A172 (cell line): ENCODE data around the gene TP53BP2. TPM values are rescaled to one million over a fixed set of nuclear protein-coding genes. Genes with fewer than 3 reads are reported as not detected.

ENCODE experiments used
- DNase-seq: peaks from one replicate; pipeline ENCODE4 v3.0.0-alpha.2; 2015; ENCODE audit warnings: low spot score
- total RNA-seq: library from RNA; depleted of rRNA; stranded (reverse); fragments of >200 nt; shearing (Covaris generic); gene quantifications from 2 replicates; pipeline ENCODE4 v1.2.3, GENCODE V29; 2014

TP53BP2 gene
- total RNA-seq, 1 experiment from 2014 or later: 50.6 TPM

GRCh38 chr1:223796210-223796609 is 49.5 kb downstream of the TP53BP2 start:
- no peak for DNase-seq

- DNase-seq: no peak
Measured at GRCh38 chr1:223794136-223794880, 51.4 kb downstream of the TP53BP2 start.

GRCh38 chr1:223793716-223794115 is 52.0 kb downstream of the TP53BP2 start:
- no peak for DNase-seq

GRCh38 chr1:223792046-223792445 is 53.7 kb downstream of the TP53BP2 start:
- DNase-seq: no peak

GRCh38 chr1:223788746-223789415 is 56.9 kb downstream of the TP53BP2 start:
- no peak for DNase-seq

GRCh38 chr1:223785808-223786207 is 59.9 kb downstream of the TP53BP2 start:
- DNase-seq: no peak

GRCh38 chr1:223784541-223784940 is 61.2 kb downstream of the TP53BP2 start:
- DNase-seq: no peak

GRCh38 chr1:223783676-223784075 is 62.1 kb downstream of the TP53BP2 start:
- DNase-seq: no peak

GRCh38 chr1:223780949-223781348 is 64.8 kb downstream of the TP53BP2 start:
- peak; percentile 47 for DNase-seq

- DNase-seq: no peak
Measured at GRCh38 chr1:223780318-223780717, 65.4 kb downstream of the TP53BP2 start.

- no peak for DNase-seq
Measured at GRCh38 chr1:223776826-223777454, 68.8 kb downstream of the TP53BP2 start.

- DNase-seq: peak; percentile 98
Measured at GRCh38 chr1:223776075-223776814, 69.5 kb downstream of the TP53BP2 start.

- no peak for DNase-seq
Measured at GRCh38 chr1:223775711-223776074, 70.1 kb downstream of the TP53BP2 start.

GRCh38 chr1:223775054-223775453 is 70.7 kb downstream of the TP53BP2 start:
- DNase-seq: peak; percentile 53

- peak; percentile 27 for DNase-seq
Measured at GRCh38 chr1:223774134-223774814, 71.5 kb downstream of the TP53BP2 start.

- no peak for DNase-seq
Measured at GRCh38 chr1:223772771-223773160, 73.0 kb downstream of the TP53BP2 start.

- peak; percentile 97 for DNase-seq
Measured at GRCh38 chr1:223771814-223772770, 73.7 kb downstream of the TP53BP2 start.

GRCh38 chr1:223771469-223771813 is 74.3 kb downstream of the TP53BP2 start:
- no peak for DNase-seq

- no peak for DNase-seq
Measured at GRCh38 chr1:223770621-223771315, 75.0 kb downstream of the TP53BP2 start.
